Right hindlimb (tissue), 1 donor: ENCODE data around the gene FRMPD1.

Source experiments
- DNase-seq: peaks from one replicate; pipeline ENCODE4 v3.0.0-alpha.2; 2018

FRMPD1 gene

GRCh38 chr9:37626708-37627292, 24.0 kb upstream of the FRMPD1 start:
- no peak for DNase-seq

- no peak for DNase-seq
Measured at GRCh38 chr9:37632479-37632878, 18.3 kb upstream of the FRMPD1 start.

- DNase-seq, result no peak
Measured at GRCh38 chr9:37635808-37636207, 14.9 kb upstream of the FRMPD1 start.

DNA sequence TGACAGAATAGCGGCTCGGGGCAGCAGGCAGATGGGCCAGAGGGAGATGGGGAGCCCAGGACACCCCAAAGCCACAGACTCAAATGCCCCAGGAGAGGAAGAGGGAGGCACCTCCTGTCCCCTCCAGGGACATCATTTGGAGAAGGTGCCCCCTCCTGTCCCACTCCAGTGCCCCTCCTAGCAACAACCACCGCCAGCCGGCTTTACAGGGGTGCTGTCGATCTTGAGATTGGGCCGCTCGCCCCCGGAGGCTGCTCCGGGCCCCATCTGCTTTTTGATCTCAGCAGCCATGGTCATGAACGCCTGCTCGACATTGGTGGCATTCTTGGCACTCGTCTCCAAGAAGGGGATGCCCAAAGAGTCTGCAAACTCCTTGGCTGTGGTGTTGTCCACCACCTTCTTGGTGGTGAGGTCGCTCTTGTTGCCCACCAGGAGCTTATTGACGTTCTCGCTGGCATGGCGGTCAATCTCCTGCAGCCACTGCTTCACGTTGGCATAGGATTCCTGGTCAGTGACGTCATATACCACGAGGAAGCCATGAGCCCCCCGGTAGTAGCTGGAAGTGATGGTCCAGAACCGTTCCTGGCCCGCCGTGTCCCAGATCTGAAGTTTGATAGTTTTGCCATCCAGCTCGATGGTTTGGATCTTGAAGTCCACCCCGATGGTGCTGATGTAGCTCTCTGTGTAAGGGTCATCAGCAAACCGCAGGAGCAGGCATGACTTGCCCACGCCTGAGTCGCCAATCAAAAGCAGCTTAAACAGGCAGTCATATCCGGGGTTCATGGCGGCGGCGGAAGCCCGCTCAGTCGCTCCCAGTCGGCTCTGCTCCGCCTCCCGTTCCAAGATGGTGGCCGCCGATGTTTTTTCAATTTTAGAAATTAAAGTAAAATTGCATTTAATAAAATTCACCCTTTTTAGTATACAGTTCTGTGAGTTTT, 14.0 kb upstream of the FRMPD1 start:
- DNase-seq, result no peak

DNA sequence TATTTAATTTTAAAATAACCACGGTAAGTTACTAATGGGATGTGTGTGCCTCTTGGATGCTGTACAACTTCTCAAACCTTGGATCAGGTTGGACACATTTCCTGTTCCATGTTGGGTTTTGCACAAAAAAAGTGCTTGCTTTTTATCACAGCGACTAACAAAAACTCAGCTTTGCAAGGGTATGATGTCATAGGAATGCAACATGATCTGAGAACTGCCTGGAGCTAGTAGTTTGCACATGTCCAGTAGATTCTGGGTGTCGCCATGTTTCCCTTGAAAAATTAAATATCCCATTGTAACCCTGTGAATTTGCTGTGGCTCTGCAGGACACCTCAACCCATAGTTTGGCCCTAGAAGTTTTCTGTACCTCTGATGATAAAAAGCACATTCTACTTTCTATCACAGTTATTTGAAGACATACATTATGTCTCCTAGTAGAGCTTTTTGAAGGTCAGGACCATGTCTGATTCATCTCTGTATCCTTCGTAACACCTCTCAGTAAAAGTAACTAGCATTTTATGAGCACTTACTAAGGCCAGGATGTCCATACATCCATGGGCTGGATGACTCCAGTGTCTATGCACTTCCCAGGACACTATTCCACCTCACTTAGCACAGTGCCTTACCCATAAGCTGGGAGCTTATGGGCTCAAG, 11.5 kb upstream of the FRMPD1 start:
- no peak for DNase-seq

DNA sequence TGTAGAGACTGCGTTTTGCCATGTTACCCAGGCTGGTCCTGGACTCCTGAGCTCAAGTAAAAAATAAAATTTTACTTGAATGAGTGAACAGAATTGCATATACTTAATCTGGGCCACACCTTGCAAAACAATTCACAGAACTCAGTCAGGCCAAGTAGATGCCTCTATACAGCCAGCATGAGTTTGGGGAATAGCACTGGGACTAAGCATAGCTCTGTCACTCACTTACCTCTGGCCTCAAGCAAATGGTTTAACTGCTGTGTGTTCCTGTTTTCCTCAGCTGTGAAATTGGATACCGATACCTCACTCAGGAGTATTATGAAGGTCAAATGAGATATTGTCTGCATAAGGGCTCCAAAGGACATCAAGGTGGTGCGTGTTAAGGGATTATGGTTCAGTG, 10.9 kb upstream of the FRMPD1 start:
- DNase-seq, result no peak

GRCh38 chr9:37640246-37640645, 10.5 kb upstream of the FRMPD1 start:
- no peak for DNase-seq

GRCh38 chr9:37641331-37641730, 9.4 kb upstream of the FRMPD1 start:
- DNase-seq, result no peak

DNA sequence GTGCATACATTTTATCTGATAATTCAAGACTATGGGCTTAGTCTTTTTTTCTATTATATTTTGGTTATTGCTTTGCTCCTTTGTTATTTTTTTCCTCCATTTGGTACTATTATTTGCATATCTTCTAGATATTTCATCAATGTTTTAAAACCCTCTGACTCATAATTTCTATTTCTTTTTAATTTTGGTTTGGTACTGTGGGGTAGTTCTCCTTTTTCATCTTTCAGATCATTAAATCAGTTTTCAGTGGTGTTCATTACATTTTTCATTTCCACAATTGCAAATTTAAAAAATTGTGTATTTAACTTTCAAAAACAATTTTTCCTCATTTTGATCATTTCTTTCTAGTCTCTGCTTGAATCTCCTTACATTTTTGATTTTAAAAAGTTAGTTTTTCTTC, 7.5 kb upstream of the FRMPD1 start:
- DNase-seq, result no peak

DNA sequence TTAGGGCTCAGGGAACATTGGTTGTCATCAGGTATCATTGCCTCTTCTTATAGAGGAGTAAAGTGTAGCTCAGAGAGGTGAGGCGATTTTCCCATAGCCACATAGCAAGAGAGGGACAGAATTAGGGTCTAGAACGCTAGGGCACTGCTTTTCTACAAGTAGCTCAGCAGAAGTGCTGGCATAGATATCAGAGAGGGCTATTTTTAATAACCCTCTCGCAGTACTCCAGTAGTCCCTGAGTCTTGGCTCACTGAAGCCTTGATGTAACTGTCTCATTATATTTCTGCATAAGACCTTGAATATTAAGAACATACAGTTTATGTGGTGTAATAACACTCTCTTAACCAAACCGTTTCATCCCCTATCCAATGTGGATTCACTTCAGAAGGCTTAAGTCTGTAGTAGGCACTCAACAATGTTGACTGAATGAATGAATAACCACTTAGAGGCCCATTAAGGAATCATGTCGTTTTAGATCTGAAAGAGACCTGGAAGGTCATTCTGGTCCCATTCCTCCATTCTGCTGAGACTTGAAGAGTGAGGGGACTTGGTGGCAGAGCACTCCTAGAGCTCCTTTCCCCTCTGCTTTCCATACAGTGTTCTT, 4.7 kb upstream of the FRMPD1 start:
- DNase-seq, result no peak

DNA sequence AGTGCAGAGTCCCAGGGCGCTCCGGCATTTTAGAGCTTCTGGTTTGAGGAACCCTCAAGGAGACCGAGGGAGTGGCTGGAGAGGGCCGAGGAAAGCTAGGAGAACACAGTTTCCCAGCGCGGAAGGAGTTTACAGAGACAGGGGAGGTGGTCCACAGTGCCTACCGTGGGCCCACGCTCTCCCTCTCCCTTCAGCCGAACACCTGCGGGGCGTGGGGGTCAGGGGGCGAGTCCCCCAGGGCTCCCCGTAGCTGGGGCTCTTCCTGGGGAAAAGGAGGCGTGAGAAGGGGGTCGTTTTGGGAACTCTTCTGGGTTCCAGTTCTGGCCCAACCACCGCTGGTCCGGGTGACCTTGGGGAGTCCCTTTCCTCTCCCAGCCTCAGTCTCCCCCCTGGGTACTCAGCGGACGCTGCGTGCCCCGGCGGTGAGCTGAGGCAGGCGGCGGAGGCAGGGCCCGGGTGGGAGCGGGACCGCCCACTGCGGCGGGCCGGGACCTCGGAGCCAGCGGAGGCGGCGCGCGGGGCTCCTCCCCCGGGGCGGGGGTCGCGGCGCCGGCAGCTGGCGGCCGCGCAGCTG, 368 bp upstream of the FRMPD1 start:
- DNase-seq, result no peak

GRCh38 chr9:37652261-37652660, 1.5 kb downstream of the FRMPD1 start:
- no peak for DNase-seq

GRCh38 chr9:37653385-37653784, 2.6 kb downstream of the FRMPD1 start:
- DNase-seq, result no peak

DNA sequence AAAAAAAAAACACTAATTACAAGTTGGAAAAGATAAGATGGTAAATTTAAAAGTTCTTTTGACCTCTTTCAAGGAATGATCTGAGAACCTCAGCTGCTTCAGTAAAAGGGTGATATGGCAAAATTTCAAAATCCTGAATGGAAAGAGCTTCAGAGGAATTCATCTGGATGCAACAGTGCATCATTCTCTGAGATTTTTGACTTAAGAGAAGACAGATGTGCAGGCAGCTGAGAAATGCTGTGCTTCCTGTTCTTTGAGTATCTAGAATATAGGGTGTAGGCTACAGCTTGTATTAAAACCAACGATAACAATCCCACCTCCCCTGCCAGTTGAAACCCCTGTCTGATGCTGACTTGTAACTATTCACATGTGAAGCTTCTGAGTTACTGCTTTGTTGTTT, 6.2 kb downstream of the FRMPD1 start:
- DNase-seq, result no peak

DNA sequence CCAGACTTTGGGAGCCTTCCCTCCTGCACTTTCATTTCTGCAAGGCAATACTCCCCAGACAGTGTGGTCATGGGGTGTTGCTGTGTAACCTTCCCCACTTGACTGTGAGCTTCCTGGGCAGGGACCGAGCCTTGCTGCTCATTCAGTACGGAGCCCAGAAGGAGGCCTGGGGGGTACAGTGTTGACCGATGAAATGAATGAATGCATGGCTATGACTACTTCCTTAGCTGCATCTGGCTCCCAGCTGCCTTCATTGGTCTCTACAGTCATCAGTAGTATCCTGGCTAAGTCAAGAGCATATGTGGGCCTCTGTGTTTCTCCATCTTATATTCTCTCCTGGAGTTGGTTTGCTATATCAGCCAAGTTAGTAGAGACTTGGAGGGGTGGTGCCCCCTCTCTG, 9.9 kb downstream of the FRMPD1 start:
- no peak for DNase-seq

- DNase-seq, result no peak
Measured at GRCh38 chr9:37663926-37664325, 13.2 kb downstream of the FRMPD1 start.

DNA sequence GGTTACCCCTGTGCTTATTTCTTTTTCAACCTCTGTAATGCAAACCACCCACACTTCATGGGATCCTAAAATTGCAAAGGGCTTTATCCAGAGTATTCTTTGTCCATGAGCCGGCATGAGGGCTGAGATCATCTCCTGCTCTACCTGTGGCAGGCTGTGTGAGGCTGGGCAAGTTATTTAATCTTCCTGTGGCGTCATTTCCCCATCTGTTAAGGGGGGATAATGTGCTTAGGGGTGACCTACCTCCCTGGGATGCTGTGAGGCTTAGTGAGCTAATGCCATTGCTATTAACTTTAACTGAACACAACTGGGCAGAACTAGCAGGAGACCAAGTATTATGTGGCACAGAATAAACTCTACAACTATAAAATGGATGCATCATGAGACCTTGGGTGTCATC, 17.0 kb downstream of the FRMPD1 start:
- no peak for DNase-seq

DNA sequence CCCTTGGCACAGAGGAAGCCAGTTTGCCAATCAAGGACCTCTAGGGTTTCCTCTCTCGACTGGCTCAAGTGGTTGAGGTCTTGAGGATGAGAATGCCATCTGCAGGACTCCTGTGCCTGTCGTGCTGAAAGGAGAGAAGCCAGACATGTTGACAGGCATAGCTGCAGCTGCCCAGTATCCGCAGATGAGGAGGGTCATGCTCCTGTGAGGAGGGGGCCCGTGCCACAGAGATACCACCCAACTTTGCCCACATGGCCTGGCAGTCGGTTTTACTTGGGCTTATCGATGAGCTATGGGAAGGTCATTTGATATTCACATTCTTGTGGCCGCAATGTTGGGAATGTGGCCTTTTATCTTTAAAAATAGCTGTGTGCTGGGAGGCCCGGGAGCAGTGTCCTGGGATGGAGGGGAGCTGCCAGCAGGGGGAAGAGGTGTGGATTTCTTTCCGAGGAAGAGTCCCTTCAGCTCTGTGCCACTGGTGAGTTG, 17.4 kb downstream of the FRMPD1 start:
- DNase-seq, result peak; percentile 39

DNA sequence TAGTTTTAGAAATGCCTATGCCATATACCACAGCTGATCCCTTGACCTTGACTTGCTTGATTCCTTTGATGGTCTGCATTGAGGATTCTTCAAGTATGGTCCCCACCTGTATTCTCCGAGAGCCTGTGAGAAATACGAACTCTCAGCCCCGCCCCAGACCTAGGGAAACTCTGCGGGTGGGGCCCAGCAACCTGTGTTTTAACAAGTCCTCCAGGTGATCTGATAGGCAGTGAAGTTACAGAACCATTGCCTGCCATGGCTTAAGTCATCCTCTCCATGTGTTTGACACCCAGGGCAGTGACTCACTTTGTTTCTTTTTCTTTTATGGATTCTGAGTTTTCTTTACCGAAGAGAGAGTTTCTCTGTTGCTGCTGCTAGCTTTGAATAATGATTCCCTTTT, 18.5 kb downstream of the FRMPD1 start:
- no peak for DNase-seq

GRCh38 chr9:37675661-37676060, 24.9 kb downstream of the FRMPD1 start:
- no peak for DNase-seq

DNA sequence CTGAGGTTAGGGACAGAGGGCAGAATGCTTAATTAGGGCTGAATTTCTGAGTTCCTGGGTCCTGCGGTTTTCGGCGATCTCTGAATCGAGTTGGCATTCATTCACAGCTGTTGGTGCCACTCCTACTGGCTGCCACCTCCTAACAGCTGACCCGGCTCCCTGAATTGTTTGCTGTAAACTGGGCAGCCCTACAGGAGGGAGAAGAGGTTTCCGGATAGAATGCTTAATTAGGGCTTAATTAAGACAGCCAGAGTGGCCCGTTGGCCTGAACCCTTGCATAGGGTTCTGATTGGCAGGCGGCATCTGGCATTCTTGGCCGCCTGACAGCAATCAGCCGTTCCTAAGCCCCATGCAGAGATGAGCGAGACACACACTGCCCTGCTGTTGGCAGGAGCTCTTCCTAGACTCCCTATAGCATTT, 25.7 kb downstream of the FRMPD1 start:
- DNase-seq, result peak; percentile 77

GRCh38 chr9:37677435-37677834, 26.7 kb downstream of the FRMPD1 start:
- no peak for DNase-seq

GRCh38 chr9:37678789-37679273, 28.1 kb downstream of the FRMPD1 start:
- DNase-seq, result no peak
